ENCODE measurements around the gene SPOCD1.

DNA sequence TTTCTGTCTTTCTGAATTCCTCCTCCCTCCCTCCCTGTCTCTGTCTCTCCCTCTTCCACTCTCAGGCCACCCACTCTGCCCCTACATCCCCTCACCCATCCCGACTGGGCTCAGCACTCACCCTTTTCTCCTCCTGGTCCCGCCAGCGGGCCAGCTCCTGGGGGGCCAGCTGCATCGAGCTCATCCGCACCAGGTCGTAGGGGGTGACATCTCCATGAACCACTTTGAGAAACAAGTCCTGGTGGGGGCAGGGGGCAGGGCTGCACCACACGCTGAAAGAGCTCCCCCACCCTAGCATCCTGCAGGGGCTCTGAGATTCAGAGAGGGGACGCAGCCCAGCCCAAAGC is 17.8 kb downstream of the SPOCD1 start:
- TF ChIP-seq, protein P1, sequence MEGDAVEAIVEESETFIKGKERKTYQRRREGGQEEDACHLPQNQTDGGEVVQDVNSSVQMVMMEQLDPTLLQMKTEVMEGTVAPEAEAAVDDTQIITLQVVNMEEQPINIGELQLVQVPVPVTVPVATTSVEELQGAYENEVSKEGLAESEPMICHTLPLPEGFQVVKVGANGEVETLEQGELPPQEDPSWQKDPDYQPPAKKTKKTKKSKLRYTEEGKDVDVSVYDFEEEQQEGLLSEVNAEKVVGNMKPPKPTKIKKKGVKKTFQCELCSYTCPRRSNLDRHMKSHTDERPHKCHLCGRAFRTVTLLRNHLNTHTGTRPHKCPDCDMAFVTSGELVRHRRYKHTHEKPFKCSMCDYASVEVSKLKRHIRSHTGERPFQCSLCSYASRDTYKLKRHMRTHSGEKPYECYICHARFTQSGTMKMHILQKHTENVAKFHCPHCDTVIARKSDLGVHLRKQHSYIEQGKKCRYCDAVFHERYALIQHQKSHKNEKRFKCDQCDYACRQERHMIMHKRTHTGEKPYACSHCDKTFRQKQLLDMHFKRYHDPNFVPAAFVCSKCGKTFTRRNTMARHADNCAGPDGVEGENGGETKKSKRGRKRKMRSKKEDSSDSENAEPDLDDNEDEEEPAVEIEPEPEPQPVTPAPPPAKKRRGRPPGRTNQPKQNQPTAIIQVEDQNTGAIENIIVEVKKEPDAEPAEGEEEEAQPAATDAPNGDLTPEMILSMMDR (IDR thresholded peaks at IDR 0.05) = no peak
- TF ChIP-seq POLR2A (IDR thresholded peaks at IDR 0.05) = no peak
- TF ChIP-seq POLR2AphosphoS5 (IDR thresholded peaks at IDR 0.05) = no peak
